ENCODE data around the gene COX20. TPM values are rescaled to one million over a fixed set of nuclear protein-coding genes. Genes with fewer than 3 reads are reported as not detected.
A peak's percentile ranks its signal among the peaks of the same experiment; 100 is the strongest.

COX20 gene
- total and polyA plus RNA-seq, 2 of the 13 experiments (the other 11 are each of a cell fraction or from before 2014, with no cell fraction given), result 34.4 to 95.8 TPM

DNA sequence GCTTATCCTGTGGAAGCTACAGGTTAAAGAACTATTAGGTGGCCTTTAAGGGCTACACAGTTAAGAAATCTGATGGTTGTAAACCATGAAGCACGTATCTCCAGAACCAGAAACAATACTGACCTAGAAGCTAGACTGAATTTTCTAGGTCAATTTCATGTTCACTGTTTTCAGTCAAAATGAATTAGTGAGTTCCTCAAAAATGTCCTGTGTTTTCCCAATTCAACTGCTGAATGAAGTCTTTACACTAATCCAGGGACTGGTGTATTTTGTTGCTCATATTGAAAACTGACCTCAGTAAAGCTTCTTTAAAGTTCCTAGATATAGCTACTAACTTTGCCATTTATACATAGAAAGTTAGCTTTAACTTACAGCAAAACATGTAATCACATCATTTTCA is 22.9 kb downstream of the COX20 start:
- no peak overlapping the region for H2AFZ ChIP-seq (ENCODE audit: low read length)
- no peak for TF ChIP-seq GLI4 (CRISPR knock-in tag; IDR thresholded peaks at IDR 0.05; ENCODE audit: borderline replicate concordance)
- TF ChIP-seq RBFOX2 (IDR thresholded peaks at IDR 0.05; ENCODE audit: low read depth, low read length), result 0 out of 2 replicates have a peak, but pooled peaks have one; percentile 1
- no peak overlapping the region for H3K9ac ChIP-seq (ENCODE audit: insufficient read depth, low read depth, low read length)
- no peak overlapping the region for H3K4me3 ChIP-seq (replicated peaks in 1 of 3; ENCODE audit: insufficient read depth in 1 of 3, low read depth in 2 of 3, low read length in 3 of 3)
- POLR2A ChIA-PET, result interaction anchor here (2.0 to 8.0 kb wide), 2 partner anchors 11 to 21 kb away, joined by 5 to 163 read pairs; partner anchors contain the start of gene COX20
- H3K9me3 ChIP-seq (ENCODE audit: low read length), result no peaks in the 10 kb centered on the region
- no TSS peak for BruUV-seq (replicated peaks)
- WGBS (ENCODE audit: low lambda C conversion rate), result 90% methylated on average over 1 of the region's 1 CpG
- H3K27ac ChIP-seq (ENCODE audit: extremely low read length, insufficient read depth, low read length), result no peak overlapping the region
- intact Hi-C loops (cut with micrococcal nuclease; ENCODE audit: unreplicated experiment), result no loop called here
- in situ Hi-C loops (cut with HindIII; ENCODE audit: extremely low pct_ligation_motif_present, low pct_unique_long_range_greater_than_20kb), result no loop called here
- no peak for ATAC-seq
- DNase-seq (ENCODE audit: low spot score), result no peak
- CTCF ChIA-PET (ENCODE audit: low intra/inter-chr PET ratio, low total read pairs), result no interaction called here
- no peak for FAIRE-seq
- peaks cover 76% of the 10 kb centered on the region for H3K79me2 ChIP-seq (ENCODE audit: insufficient read depth, low read length)
- H3K36me3 ChIP-seq (replicated peaks in 1 of 2; ENCODE audit: control insufficient read depth in 1 of 2, insufficient read depth in 2 of 2, low read length in 2 of 2), result peaks cover 23 to 82% of the 10 kb centered on the region in 2 experiments
- peaks cover 55% of the 10 kb centered on the region for H3K4me1 ChIP-seq (ENCODE audit: insufficient read depth, low read length)
- no peak overlapping the region for H3K4me2 ChIP-seq (ENCODE audit: low read depth, low read length)
- no peaks in the 10 kb centered on the region; a peak in 1 of 5 replicates for H3K27me3 ChIP-seq (ENCODE audit: control insufficient read depth in 1 of 2, insufficient read depth in 2 of 2, low read length in 2 of 2)
- peaks cover 61% of the 10 kb centered on the region for H4K20me1 ChIP-seq (ENCODE audit: insufficient read depth, low read length)

DNA sequence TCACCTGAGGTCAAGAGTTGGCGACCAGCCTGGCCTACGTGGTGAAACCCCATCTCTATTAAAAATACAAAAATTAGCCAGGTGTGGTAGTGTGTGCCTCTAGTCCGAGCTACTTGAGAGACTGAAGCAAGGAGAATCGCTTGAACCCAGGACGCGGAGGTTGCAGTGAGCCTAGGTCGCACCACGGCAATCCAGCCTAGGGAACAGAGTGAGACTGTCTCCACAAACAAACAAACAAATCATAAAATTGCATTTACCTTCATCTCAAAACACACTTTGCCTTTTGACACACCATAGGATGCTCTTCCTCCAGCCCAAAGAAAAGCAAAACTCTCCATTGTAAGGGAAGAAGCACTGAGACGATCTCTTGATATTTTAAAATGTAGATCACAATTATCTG is 24.6 kb downstream of the COX20 start:
- H3K4me1 ChIP-seq (ENCODE audit: insufficient read depth, low read length), result peaks cover 55% of the 10 kb centered on the region

More for the DNA sequence above, 24.6 kb downstream of the COX20 start:
- peak overlapping the region; percentile 25 to 97 (median 81); a peak in 5 of 6 replicates for H3K4me3 ChIP-seq (replicated peaks in 1 of 3; ENCODE audit: insufficient read depth in 1 of 3, low read depth in 2 of 3, low read length in 3 of 3)
- H2AFZ ChIP-seq (ENCODE audit: low read length), result no peak overlapping the region
- WGBS (ENCODE audit: low lambda C conversion rate), result 76% methylated on average over 9 of the region's 9 CpGs
- no peak overlapping the region for H3K27ac ChIP-seq (ENCODE audit: extremely low read length, insufficient read depth, low read length)
- peak overlapping the region; percentile 87; the same call in 1 of the 2 replicates for H3K9ac ChIP-seq (ENCODE audit: insufficient read depth, low read depth, low read length)
- intact Hi-C loops (cut with micrococcal nuclease; ENCODE audit: unreplicated experiment) (loop anchor here (5.0 kb wide), 1 partner anchor 208 kb away; the partner anchor contains the start of gene DESI2), in situ Hi-C loops (cut with HindIII; ENCODE audit: extremely low pct_ligation_motif_present, low pct_unique_long_range_greater_than_20kb) (loop anchor here (5.0 kb wide), 2 partner anchors 112 to 182 kb away; no protein-coding TSS in a partner anchor)
- TF ChIP-seq ZNF12 (CRISPR knock-in tag; IDR thresholded peaks at IDR 0.05) (no peak), SMAD9 (CRISPR knock-in tag; IDR thresholded peaks at IDR 0.05) (no peak), HDAC1 (CRISPR knock-in tag; IDR thresholded peaks at IDR 0.05) (0 out of 2 replicates have a peak, but pooled peaks have one; percentile 25), PTBP1 (IDR thresholded peaks at IDR 0.05; ENCODE audit: low read depth, low read length, poor library complexity, severe bottlenecking) (no peak), RBFOX2 (IDR thresholded peaks at IDR 0.05; ENCODE audit: low read depth, low read length) (peak; percentile 59; the same call in 1 of the 2 replicates), POLR2AphosphoS5 (IDR thresholded peaks at IDR 0.05; ENCODE audit: low read depth, low read length) (no peak)
- peak overlapping the region; percentile 92 for H3K4me2 ChIP-seq (ENCODE audit: low read depth, low read length)
- DNase-seq (ENCODE audit: low spot score) (no peak), ATAC-seq (no peak), FAIRE-seq (no peak)
- ChIA-PET POLR2A (interaction anchor here (1.9 to 8.0 kb wide), 3 partner anchors 9 to 111 kb away, joined by 5 to 163 read pairs (median 8); partner anchors contain the start of gene COX20), CTCF (ENCODE audit: low intra/inter-chr PET ratio, low total read pairs) (no interaction called here)
- no peaks in the 10 kb centered on the region; a peak in 1 of 5 replicates for H3K27me3 ChIP-seq (ENCODE audit: control insufficient read depth in 1 of 2, insufficient read depth in 2 of 2, low read length in 2 of 2)
- BruUV-seq (replicated peaks), result no TSS peak
- peaks cover 18 to 66% of the 10 kb centered on the region in 2 experiments for H3K36me3 ChIP-seq (replicated peaks in 1 of 2; ENCODE audit: control insufficient read depth in 1 of 2, insufficient read depth in 2 of 2, low read length in 2 of 2)
- H4K20me1 ChIP-seq (ENCODE audit: insufficient read depth, low read length), result peaks cover 61% of the 10 kb centered on the region
- H3K79me2 ChIP-seq (ENCODE audit: insufficient read depth, low read length), result peaks cover 84% of the 10 kb centered on the region
- no peaks in the 10 kb centered on the region for H3K9me3 ChIP-seq (ENCODE audit: low read length)

Measured in HepG2 (cell line).